Fibroblast of lung (primary cell): Measurements from ENCODE around the gene COL18A1.

Experiments used
- EZH2 ChIP-seq: IDR thresholded peaks from 2 replicates; pipeline ENCODE4 v1.5.1; 2012; ENCODE audit warnings: low read length, control low read depth, mild to moderate bottlenecking; ENCODE audit errors: missing control alignments
- TF ChIP-seq, protein P1 (sequence below), 2 donors: IDR thresholded peaks in 1 of 2; conservative IDR thresholded peaks in 1 of 2; 1 replicate in 1 of 2; 2 replicates in 1 of 2; pipeline ENCODE4 v1.5.1; 2011 to 2012; ENCODE audit warnings: low read length in 2 of 2, control low read depth in 1 of 2, inconsistent platforms in 1 of 2, low read depth in 1 of 2, mild to moderate bottlenecking in 1 of 2

DNA sequence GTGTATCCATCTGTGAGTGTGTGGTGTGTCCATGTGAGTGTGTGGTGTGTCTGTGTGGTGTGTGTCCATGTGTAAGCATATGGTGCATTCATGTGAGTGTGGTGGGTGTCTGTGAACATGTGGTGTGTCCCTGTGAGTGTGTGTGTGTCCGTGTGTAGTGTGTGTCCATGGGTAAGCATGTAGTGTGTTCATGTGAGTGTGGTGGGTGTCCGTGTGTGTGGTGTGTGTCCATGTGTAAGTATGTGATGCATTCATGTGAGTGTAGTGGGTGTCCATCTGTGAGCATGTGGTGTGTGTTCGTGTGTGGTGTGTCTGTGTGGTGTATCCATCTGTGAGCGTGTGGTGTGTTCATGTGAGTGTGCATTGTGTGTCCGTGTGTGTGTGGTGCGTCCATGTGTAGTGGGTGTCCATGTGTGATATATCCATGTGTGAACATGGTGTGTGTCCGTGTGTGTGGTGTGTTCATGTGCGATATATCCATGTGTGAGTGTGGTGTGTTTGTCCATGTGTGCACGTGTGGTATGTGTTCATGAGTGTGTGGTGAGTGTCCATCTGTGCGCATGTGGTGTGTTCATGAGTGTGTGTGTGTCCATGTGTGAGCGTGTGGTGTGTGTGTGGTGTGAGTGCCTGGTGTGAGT is 124.9 kb downstream of the COL18A1 start:
- TF ChIP-seq, protein P1, sequence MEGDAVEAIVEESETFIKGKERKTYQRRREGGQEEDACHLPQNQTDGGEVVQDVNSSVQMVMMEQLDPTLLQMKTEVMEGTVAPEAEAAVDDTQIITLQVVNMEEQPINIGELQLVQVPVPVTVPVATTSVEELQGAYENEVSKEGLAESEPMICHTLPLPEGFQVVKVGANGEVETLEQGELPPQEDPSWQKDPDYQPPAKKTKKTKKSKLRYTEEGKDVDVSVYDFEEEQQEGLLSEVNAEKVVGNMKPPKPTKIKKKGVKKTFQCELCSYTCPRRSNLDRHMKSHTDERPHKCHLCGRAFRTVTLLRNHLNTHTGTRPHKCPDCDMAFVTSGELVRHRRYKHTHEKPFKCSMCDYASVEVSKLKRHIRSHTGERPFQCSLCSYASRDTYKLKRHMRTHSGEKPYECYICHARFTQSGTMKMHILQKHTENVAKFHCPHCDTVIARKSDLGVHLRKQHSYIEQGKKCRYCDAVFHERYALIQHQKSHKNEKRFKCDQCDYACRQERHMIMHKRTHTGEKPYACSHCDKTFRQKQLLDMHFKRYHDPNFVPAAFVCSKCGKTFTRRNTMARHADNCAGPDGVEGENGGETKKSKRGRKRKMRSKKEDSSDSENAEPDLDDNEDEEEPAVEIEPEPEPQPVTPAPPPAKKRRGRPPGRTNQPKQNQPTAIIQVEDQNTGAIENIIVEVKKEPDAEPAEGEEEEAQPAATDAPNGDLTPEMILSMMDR (conservative IDR thresholded peaks at IDR 0.05 in 1 of 2, IDR thresholded peaks at IDR 0.05 in 1 of 2; ENCODE audit: low read depth in 1 of 2, low read length in 2 of 2): no peak
- no peak for TF ChIP-seq EZH2
